HG03378 (cell line): ENCODE results near the gene C16orf87.

Experiments
- ATAC-seq: cut with Tn5 transposase; IDR thresholded peaks from one replicate; pipeline ENCODE4 v1.9.1; 2021; ENCODE audit warnings: mild to moderate bottlenecking, moderate library complexity; ENCODE audit not compliant: unreplicated experiment

C16orf87 gene

DNA sequence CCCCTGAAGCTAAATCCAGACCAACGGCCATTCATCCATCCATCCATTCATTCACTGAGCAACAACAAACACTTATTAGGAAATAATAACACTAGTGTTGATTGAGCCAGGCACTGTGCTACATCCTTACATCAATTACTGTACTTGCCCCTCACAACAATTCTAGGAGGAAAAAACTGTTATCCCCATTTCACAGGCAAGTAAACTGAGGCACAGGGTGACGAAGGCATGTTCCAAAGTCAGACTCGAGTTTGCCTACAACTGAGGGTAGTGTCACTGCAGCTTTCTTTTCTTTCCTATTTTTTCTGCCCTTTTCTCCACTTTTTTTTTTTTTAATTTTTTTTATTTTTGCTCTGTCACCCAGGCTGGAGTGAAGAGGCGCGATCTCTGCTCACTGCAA is 71.7 kb downstream of the C16orf87 start:
- ATAC-seq, result no peak

GRCh38 chr16:46757339-46758050 is 73.5 kb downstream of the C16orf87 start:
- ATAC-seq, result no peak

GRCh38 chr16:46756772-46757171 is 74.2 kb downstream of the C16orf87 start:
- ATAC-seq, result no peak

GRCh38 chr16:46753015-46753414 is 78.0 kb downstream of the C16orf87 start:
- no peak for ATAC-seq

DNA sequence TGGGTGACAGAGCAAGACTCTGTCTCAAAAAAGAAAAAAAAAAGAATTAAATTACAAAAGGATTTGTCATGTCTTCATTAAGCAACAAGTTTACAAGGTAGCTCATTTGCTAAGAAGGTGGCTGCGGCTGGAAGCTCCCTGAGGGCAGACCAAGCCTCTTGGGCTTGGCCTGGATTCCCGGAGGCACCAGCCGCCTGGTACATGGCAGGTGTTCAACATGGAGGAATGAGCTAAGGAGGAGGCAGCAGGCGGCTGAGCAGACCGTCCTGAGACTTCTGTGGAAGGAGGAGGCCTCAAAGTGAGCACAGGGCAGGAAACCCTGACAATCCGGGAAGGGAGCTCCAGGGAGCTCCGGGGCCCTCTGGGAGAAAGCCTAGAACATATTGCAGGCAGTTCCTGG is 79.6 kb downstream of the C16orf87 start:
- no peak for ATAC-seq

DNA sequence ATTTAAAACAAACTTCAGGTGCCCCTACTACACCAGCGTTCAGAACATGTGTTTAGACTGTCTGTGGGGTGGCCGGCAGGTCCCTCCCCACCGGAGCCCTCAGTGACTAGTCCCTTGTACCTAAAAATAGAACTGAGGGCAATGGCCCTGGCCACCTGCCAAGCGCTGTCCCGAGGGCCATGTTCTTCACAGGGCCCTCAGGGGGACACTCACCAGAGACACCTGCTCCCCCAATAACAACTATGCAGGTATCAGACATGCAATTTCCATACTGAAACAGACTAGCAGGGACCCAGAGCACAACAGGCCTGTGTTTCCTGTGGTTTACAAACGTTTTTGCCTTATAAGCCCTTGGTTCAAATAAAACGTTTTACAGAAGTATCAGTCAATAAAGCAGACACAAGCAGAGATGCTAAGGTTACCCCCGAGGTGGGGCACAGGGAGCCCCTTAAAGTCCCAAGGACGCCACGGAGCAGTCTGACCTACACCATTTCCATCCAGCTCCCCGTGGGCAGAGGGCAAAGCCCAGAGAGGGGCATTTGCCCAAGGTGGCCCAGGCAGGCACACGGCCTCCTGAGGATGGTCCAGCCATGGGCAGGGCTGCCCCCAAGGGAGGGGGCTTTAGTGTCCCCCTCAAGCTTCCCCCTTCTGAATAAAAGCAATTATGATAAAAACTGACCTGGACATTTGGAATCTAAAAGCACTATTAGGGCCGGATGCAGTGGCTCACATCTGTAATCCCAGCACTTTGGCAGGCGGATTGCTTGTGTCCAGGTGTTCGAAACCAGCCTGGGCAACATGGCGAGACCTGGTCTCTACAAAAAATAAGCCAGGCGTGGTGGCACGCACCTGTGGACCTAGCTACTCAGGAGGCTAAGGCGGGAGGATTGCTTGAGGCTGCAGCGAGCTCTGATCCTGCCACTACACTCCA is 81.9 kb downstream of the C16orf87 start:
- no peak for ATAC-seq

DNA sequence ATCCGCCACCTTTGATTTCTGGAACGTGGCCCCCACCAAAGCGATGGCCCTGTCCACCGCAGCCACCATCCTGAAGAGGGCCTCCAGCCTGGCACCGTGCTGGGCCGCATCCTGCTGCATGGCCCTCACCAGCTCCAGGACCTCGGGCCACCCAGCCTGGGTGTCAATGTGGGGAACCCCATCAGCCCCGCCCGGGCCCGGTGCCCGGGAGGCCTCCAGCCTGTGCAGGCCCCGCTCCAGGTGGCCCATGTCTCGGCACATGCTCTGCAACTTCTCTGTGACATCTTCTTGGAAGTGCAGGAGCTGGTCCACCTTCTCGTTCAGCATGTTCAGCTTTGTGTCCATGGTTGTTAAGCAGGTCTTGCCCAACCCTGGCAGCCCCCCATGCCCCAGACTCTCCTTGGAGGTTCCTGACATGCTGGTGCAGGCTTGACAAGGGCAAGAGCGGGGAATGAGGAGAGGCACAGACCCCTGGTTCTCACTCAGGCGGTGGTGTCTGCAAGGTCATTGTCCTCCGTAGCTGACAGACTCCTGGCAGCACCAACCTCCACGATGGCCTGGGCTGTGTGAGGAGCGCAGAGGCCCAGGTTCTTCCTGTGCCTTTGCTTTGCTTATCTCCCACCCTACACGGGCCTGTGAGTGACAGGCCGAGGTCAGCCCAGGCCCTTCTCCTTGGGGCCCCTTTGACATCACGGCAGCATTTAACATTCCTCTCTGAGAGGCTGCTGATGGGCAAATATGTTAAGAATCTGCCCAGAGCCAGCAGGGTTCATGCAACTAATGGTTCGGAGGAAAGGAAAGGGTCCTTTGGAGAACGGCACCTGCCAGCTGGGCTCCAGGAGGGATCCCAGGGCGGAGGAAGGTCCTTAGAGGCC is 83.0 kb downstream of the C16orf87 start, which contains the start of gene MYLK3:
TSS of gene MYLK3 (minus strand) at position 568 of the 875 bp plus-strand sequence. CDS start at position 417, 151 bp downstream.
- ATAC-seq, result no peak

GRCh38 chr16:46746821-46747776 is 83.9 kb downstream of the C16orf87 start:
- no peak for ATAC-seq
